ENCODE results near the gene NAPB.
A peak's percentile ranks its signal among the peaks of the same experiment; 100 is the strongest.

The NAPB gene

GRCh38 chr20:23362392-23363256, 58.7 kb downstream of the NAPB start:
- peak overlapping the region; percentile 78 for H3K4me3 ChIP-seq (replicated peaks; ENCODE audit: low read depth, low read length)
- peak; percentile 34 for DNase-seq (ENCODE audit: low read depth)
- TF ChIP-seq CTCF (IDR thresholded peaks at IDR 0.05; ENCODE audit: low read length, missing control alignments): no peak

GRCh38 chr20:23361476-23362391, 59.6 kb downstream of the NAPB start, which contains the start of gene GZF1:
TSS of gene GZF1 (plus strand) at chr20:23362182. CDS start at chr20:23364384, 2,202 bp downstream.
- TF ChIP-seq CTCF (IDR thresholded peaks at IDR 0.05; ENCODE audit: low read length, missing control alignments): no peak
- peak; percentile 99 for DNase-seq (ENCODE audit: low read depth)
- H3K4me3 ChIP-seq (replicated peaks; ENCODE audit: low read depth, low read length): peak within 1 kb of the TSS; percentile 78

- TF ChIP-seq CTCF (IDR thresholded peaks at IDR 0.05; ENCODE audit: low read length, missing control alignments): no peak
- H3K4me3 ChIP-seq (replicated peaks; ENCODE audit: low read depth, low read length): peak overlapping the region; percentile 66
- peak; percentile 46 for DNase-seq (ENCODE audit: low read depth)
Observed at GRCh38 chr20:23361119-23361475, 60.2 kb downstream of the NAPB start.

- no peak overlapping the region for H3K4me3 ChIP-seq (replicated peaks; ENCODE audit: low read depth, low read length)
- no peak for DNase-seq (ENCODE audit: low read depth)
- no peak for TF ChIP-seq CTCF (IDR thresholded peaks at IDR 0.05; ENCODE audit: low read length, missing control alignments)
Observed at GRCh38 chr20:23360531-23360930, 60.8 kb downstream of the NAPB start.

GRCh38 chr20:23358923-23359593, 62.2 kb downstream of the NAPB start:
- H3K4me3 ChIP-seq (replicated peaks; ENCODE audit: low read depth, low read length): no peak overlapping the region
- no peak for TF ChIP-seq CTCF (IDR thresholded peaks at IDR 0.05; ENCODE audit: low read length, missing control alignments)
- DNase-seq (ENCODE audit: low read depth): no peak

- no peak for TF ChIP-seq CTCF (IDR thresholded peaks at IDR 0.05; ENCODE audit: low read length, missing control alignments)
- DNase-seq (ENCODE audit: low read depth): no peak
- H3K4me3 ChIP-seq (replicated peaks; ENCODE audit: low read depth, low read length): peak overlapping the region; percentile 78
Observed at GRCh38 chr20:23358563-23358906, 62.8 kb downstream of the NAPB start.
